IPS-15b (cell line): Measurements from ENCODE around the gene KMT2C.
"Not testable (repeated sequence)": the region's sequence is repeated elsewhere in the genome, so short reads cannot be mapped to it uniquely, and the experiment has no call there.

Source experiments
- H3K27me3 ChIP-seq: one replicate; pipeline ENCODE4 v1.6.1; 2013; ENCODE audit warnings: low read length; ENCODE audit not compliant: control insufficient read depth, insufficient read depth
- H3K36me3 ChIP-seq: one replicate; pipeline ENCODE4 v1.6.1; 2013; ENCODE audit warnings: low read length; ENCODE audit not compliant: control insufficient read depth, insufficient read depth
- H3K4me1 ChIP-seq: one replicate; pipeline ENCODE4 v1.6.1; 2013; ENCODE audit warnings: mild to moderate bottlenecking, low read length; ENCODE audit not compliant: control insufficient read depth, insufficient read depth
- H3K4me3 ChIP-seq: one replicate; pipeline ENCODE4 v1.5.1; 2013; ENCODE audit warnings: low read depth, low read length
- H3K9ac ChIP-seq: one replicate; pipeline ENCODE4 v1.6.1; 2013; ENCODE audit warnings: low read depth, mild to moderate bottlenecking, low read length
- H3K9me3 ChIP-seq: one replicate; pipeline ENCODE4 v1.6.1; 2013; ENCODE audit warnings: mild to moderate bottlenecking, low read length; ENCODE audit not compliant: control insufficient read depth, insufficient read depth

The KMT2C gene

DNA sequence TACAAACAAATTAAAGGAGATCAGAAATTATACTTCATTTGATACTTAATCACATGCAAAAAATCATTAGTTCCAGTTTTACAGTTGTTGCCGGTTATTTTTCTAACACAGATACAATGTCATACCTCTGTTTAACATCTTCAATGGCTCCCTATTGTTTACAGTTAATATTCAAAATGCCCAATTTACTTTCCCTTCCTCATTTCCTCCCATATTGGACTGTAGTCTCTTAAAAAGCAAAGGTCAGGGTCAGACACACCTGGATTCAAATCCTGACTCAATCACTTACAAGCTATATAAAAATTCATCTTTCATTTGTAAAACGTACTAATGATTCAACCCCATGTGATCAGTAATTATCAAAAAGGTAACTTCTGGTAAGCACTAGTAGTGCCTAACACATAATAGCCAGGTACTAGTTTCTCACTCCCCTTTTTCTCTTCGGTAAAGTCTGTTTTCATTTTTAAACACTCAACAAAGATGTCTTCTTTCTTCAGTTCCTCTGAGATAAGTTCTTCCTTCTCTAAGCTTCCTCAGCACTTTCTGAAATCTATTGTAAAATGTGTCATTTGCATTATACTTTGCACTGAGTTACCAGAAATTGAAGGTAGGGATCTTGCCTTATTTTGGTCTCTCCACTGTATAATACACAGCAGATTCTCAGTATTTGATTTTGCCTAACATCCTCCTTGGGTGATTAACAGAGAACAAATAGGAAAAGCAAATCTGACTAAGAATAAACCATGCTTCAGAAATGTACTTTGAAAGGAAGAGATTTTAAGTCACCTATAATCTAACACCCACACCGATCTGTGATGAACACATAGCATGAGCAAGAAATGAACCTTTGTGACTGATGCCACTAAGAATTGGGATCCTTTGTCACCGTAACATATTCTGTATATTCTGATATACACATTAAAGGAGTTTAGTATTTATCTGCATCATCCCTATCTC, 16.1 kb downstream of the KMT2C start:
- no peaks in the 10 kb centered on the region for H3K9me3 ChIP-seq
- H3K36me3 ChIP-seq = no peaks in the 10 kb centered on the region
- H3K27me3 ChIP-seq = no peaks in the 10 kb centered on the region
- H3K9ac ChIP-seq = no peak overlapping the region
- no peak overlapping the region for H3K4me3 ChIP-seq
- no peaks in the 10 kb centered on the region for H3K4me1 ChIP-seq

DNA sequence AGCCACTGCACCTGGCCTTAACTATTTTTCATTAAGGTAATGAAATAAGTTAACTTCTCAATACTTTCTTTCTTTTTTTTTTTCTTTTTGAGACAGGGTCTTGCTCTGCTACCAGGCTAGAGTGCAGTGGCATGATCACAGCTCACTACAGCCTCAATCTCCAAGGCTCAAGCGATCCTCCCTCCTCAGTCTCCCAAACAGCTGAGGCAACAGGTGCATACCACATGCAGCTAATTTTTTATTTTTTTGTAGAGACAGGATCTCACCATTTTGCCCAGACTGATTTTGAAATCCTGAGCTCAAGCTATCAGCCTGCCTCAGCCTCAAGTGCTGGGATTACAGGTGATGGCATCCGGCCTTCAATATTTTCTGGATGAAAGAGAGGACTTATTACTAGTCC, 21.0 kb downstream of the KMT2C start:
- H3K9me3 ChIP-seq = no peaks in the 10 kb centered on the region
- H3K4me3 ChIP-seq = no peak overlapping the region
- no peaks in the 10 kb centered on the region for H3K4me1 ChIP-seq
- H3K9ac ChIP-seq = no peak overlapping the region
- H3K27me3 ChIP-seq = no peaks in the 10 kb centered on the region
- no peaks in the 10 kb centered on the region for H3K36me3 ChIP-seq

DNA sequence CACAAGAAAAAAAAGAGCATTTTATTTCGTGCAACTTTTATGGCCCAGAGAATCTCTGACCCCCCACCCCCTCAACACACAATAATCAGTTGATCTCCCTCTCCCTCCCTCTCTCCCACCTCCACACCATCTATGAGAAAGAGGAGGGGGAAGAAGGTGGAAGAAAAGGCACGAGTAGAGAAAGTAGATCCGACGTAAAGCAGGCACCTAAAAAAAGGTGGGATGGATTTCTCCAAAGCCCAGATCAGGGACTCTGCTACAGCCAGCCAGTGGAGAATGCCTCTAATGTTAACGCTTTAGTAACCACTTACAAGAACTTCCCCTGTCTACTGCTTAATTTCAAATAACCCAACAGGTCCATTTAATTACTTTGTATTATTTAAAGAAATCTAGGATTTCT, 24.4 kb downstream of the KMT2C start:
- H3K4me1 ChIP-seq = no peaks in the 10 kb centered on the region
- no peaks in the 10 kb centered on the region for H3K36me3 ChIP-seq
- H3K9ac ChIP-seq = no peak overlapping the region
- peaks cover 6% of the 10 kb centered on the region for H3K9me3 ChIP-seq
- H3K27me3 ChIP-seq = no peaks in the 10 kb centered on the region
- peak overlapping the region; percentile 23 for H3K4me3 ChIP-seq

DNA sequence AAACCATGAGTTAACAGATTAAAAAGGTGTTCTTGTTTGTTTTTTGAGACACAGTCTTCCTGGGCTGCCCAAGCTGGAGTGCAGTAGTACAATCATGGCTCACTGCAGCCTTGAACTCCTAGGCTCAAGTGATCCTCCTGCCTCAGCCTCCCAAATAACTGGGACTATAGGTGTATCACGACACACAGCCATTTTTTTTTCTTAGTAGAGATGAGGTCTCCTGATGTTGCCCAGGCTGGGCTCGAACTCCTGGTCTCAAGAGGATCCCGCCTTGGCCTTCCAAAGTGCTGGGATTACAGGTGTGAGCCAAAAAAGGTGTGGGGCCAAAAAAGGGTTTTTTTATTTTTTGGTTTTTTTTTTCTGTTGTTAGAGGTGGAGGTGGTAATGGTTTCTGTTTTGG, 29.3 kb downstream of the KMT2C start:
- no peak overlapping the region for H3K9ac ChIP-seq
- H3K36me3 ChIP-seq = no peaks in the 10 kb centered on the region
- H3K27me3 ChIP-seq = no peaks in the 10 kb centered on the region
- H3K4me3 ChIP-seq = no peak overlapping the region
- no peaks in the 10 kb centered on the region for H3K4me1 ChIP-seq
- H3K9me3 ChIP-seq = peaks cover 25% of the 10 kb centered on the region

DNA sequence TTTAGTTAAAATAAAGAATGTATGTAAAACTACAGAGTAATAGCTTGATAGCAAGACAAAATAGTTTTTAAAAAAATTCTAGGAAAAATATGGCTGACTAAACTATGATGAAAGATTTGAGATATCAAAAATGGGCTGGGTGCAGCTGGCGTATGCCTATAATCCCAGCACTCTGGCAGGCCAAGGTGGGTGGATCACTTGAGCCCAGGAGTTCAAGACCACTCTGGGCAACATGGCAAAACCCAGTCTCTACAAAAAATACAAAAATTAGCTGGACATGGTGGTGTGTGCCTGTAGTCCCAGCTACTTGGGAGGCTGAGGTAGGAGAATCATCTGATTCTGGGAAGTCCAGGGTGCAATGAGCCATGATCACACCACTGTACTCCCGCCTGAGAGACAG, 29.8 kb downstream of the KMT2C start:
- peaks cover 25% of the 10 kb centered on the region for H3K9me3 ChIP-seq
- H3K4me3 ChIP-seq, H3K27me3 ChIP-seq, H3K9ac ChIP-seq, H3K36me3 ChIP-seq, H3K4me1 ChIP-seq: not testable (repeated sequence)

DNA sequence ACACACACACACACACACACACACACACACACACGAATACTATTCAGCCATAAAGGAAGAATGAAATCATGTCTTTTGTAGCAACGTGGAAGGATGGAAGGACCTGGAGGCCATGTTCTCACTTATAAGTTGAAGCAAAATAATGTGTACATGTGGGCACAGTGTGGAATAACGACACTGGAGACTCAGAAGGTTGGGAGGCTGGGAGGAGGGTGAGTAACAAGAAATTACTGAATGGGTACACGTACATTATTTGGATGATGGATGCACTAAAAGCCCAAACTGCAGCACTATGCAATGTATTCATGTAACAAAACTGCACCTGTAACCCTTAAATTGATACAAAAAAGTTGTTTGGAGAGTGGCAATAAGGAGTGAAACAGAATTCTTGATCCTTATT, 32.1 kb downstream of the KMT2C start:
- Histone ChIP-seq H3K36me3 (no peaks in the 10 kb centered on the region), H3K27me3 (no peaks in the 10 kb centered on the region), H3K4me3 (no peak overlapping the region), H3K9ac (no peak overlapping the region), H3K9me3 (peaks cover 25% of the 10 kb centered on the region), H3K4me1 (no peaks in the 10 kb centered on the region)

GRCh38 chr7:152402384-152403250, 33.2 kb downstream of the KMT2C start:
- no peak overlapping the region for H3K9ac ChIP-seq
- H3K4me3 ChIP-seq = no peak overlapping the region
- no peaks in the 10 kb centered on the region for H3K4me1 ChIP-seq
- no peaks in the 10 kb centered on the region for H3K36me3 ChIP-seq
- peaks cover 25% of the 10 kb centered on the region for H3K9me3 ChIP-seq
- no peaks in the 10 kb centered on the region for H3K27me3 ChIP-seq

DNA sequence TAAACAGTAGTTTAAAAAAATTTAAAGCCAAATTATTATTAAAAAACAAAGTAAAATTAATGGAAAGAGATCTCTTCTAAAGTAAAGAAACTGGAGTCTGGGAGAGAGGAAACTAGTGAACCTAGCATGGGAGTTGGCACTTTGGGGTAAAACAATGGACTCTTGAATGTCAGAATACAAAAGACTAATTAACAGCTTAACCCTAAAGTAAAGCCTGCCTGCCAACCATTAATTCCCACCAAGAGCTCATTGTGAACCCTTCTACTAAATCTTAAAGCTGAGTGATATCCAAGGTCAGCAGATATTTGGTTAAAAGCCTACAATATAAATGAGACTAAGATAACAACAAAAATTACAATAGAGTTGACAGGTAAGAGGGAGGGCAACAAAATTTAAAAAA, 36.5 kb downstream of the KMT2C start:
- H3K36me3 ChIP-seq = no peaks in the 10 kb centered on the region
- H3K9ac ChIP-seq = no peak overlapping the region
- H3K4me3 ChIP-seq = no peak overlapping the region
- peaks cover 2% of the 10 kb centered on the region for H3K4me1 ChIP-seq
- H3K27me3 ChIP-seq = no peaks in the 10 kb centered on the region
- peaks cover 11% of the 10 kb centered on the region for H3K9me3 ChIP-seq

DNA sequence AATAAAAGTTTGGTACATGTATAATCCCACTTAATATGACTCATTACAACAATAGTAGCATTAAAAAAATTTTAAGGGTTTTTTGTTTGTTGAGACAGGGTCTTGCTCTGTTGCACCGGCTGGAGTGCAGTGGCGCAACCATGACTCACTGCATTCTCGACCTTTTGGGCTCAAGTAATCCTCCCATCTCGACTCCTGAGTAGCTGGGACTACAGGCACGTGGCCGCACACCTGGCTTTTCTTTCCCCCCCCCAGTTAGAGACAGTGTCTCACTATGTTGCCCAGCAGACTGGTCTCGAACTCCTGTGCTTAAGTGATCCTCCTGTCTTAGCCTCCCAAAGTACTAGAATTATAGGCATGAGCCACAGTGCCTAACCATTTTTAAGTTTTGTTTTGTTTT, 40.7 kb downstream of the KMT2C start:
- Histone ChIP-seq H3K4me1 (peaks cover 4% of the 10 kb centered on the region), H3K9me3 (no peaks in the 10 kb centered on the region), H3K4me3 (no peak overlapping the region), H3K27me3 (no peaks in the 10 kb centered on the region), H3K9ac (no peak overlapping the region), H3K36me3 (no peaks in the 10 kb centered on the region)

DNA sequence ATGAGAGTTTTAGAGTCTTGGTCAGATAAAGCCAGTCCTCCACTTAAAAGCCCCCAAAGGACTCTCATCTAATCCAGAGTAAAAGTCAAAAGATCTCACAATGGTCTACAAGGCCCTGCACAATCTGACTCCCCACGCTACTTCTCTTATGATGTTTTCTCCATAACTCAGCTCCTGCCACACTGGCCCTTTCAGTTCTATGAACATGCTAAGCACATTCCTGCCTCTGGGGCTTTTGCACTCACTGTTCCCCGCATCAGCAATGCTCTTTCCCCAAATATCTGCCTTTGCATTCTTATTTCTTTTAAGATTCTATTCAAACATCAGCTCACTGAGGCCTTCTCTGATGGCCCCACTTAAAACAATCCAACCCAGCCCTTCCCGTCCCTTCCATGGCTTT, 41.6 kb downstream of the KMT2C start:
- not testable (repeated sequence) for H3K4me1 ChIP-seq, H3K9ac ChIP-seq, H3K9me3 ChIP-seq, H3K4me3 ChIP-seq, H3K27me3 ChIP-seq, H3K36me3 ChIP-seq

DNA sequence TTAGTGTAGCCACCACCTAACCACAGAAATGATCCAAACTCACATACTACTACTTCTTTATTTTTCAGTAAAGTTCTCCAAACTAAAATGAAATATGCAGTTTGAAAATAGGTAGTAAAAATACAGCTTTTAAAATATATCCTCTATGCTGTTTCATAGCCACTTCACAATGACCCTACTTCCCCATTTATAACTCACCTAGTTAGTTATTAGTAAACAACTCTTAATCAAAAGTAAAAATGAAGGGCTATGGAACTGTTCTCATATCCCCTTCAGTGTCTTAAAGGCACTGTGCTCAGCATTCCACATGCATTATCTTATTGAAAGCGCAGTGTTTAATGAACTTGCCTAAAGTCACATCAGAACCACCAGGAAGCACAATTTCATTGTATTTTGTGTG, 43.5 kb downstream of the KMT2C start:
- H3K4me3 ChIP-seq = no peak overlapping the region

More for the DNA sequence above, 43.5 kb downstream of the KMT2C start:
- Histone ChIP-seq H3K4me1 (peaks cover 4% of the 10 kb centered on the region), H3K9me3 (no peaks in the 10 kb centered on the region), H3K27me3 (no peaks in the 10 kb centered on the region), H3K9ac (no peak overlapping the region), H3K36me3 (no peaks in the 10 kb centered on the region)
